Naive B cell (primary cell): Measurements from ENCODE around the gene OR10V1. TPM values are rescaled to one million over a fixed set of nuclear protein-coding genes. Genes with fewer than 3 reads are reported as not detected.
"Not testable (repeated sequence)": the region's sequence is repeated elsewhere in the genome, so short reads cannot be mapped to it uniquely, and the experiment has no call there.

Source experiments
- ATAC-seq, 2 donors: fragments of 150-1000 bp; cut with Tn5 transposase; 2 replicates each; pipeline ENCODE4 v1.10.0; 2021; ENCODE audit warnings: low read depth in 2 of 2, mild to moderate bottlenecking in 2 of 2, moderate library complexity in 2 of 2
- DNase-seq: peaks from one replicate; pipeline ENCODE4 v3.0.0; 2022
- H3K27ac Mint-ChIP-seq, 6 donors: one replicate each; pipeline ENCODE4 v1.8.0; 2020 to 2022; ENCODE audit warnings: mild to moderate bottlenecking in 6 of 6, mixed read lengths in 6 of 6, moderate library complexity in 5 of 6, inconsistent platforms in 2 of 6
- H3K27me3 Mint-ChIP-seq, 3 donors: one replicate each; pipeline ENCODE4 v1.8.0; 2021 to 2022; ENCODE audit warnings: mixed read lengths in 3 of 3, mild to moderate bottlenecking in 1 of 3
- H3K36me3 Mint-ChIP-seq, 2 donors: one replicate each; pipeline ENCODE4 v1.8.0; 2020 to 2022; ENCODE audit warnings: mixed read lengths in 2 of 2, inconsistent platforms in 1 of 2, mild to moderate bottlenecking in 1 of 2
- H3K4me1 Mint-ChIP-seq, 3 donors: one replicate each; pipeline ENCODE4 v1.8.0; 2020 to 2022; ENCODE audit warnings: mixed read lengths in 3 of 3, inconsistent platforms in 1 of 3, mild to moderate bottlenecking in 1 of 3, moderate library complexity in 1 of 3
- H3K4me3 Mint-ChIP-seq, 8 donors: one replicate each; pipeline ENCODE4 v1.8.0; 2020 to 2022; ENCODE audit warnings: mild to moderate bottlenecking in 8 of 8, mixed read lengths in 8 of 8, moderate library complexity in 8 of 8, inconsistent platforms in 2 of 8
- H3K9me3 Mint-ChIP-seq, 7 donors: one replicate each; pipeline ENCODE4 v1.8.0; 2020 to 2022; ENCODE audit warnings: mixed read lengths in 7 of 7, mild to moderate bottlenecking in 5 of 7, inconsistent platforms in 2 of 7, moderate library complexity in 1 of 7
- polyA plus RNA-seq, 6 donors: library from polyadenylated mRNA; unstranded; fragments of 300-500 nt; fragmentation: Illumina TruSeq; gene quantifications; one replicate each; pipeline ENCODE4 v1.2.3, GENCODE V29; 2021; ENCODE audit warnings: low read depth in 6 of 6

The OR10V1 gene
- polyA plus RNA-seq, 6 donors from 2014 or later = not detected

DNA sequence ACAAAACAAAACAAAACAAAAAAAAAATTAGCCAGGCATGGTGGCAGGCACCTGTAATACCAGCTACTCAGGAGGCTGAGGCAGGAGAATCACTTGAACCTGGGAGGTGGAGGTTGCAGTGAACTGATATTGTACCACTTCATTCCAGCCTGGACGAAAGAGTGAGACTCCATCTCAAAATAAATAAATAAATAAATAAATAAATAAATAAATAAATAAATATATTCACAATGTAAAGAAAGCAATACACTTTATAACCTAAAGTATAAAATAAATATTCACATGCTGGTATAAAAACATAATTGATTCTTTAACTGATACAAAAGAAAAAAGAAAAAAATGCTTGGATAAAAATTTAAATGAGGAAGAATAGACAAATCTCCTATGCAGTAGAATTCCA, 10.1 kb downstream of the OR10V1 start:
- not testable (repeated sequence) for H3K27ac Mint-ChIP-seq, DNase-seq, ATAC-seq, H3K36me3 Mint-ChIP-seq, H3K4me3 Mint-ChIP-seq, H3K4me1 Mint-ChIP-seq
- peaks cover 0 to 12% (median 3%) of the 10 kb centered on the region in 7 donors for H3K9me3 Mint-ChIP-seq
- H3K27me3 Mint-ChIP-seq = peaks cover 15 to 28% (median 25%) of the 10 kb centered on the region in 3 donors

DNA sequence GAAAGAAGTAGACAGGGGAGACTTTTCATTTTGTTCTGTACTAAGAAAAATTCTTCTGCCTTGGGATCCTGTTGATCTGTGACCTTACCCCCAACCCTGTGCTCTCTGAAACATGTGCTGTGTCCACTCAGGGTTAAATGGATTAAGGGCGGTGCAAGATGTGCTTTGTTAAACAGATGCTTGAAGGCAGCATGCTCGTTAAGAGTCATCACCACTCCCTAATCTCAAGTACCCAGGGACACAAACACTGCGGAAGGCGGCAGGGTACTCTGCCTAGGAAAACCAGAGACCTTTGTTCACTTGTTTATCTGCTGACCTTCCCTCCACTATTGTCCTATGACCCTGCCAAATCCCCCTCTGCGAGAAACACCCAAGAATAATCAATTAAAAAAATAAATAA, 13.5 kb downstream of the OR10V1 start:
- not testable (repeated sequence) for H3K27ac Mint-ChIP-seq, H3K4me3 Mint-ChIP-seq, H3K4me1 Mint-ChIP-seq, H3K36me3 Mint-ChIP-seq, ATAC-seq, DNase-seq
- peaks cover 4 to 14% (median 14%) of the 10 kb centered on the region in 3 donors for H3K27me3 Mint-ChIP-seq
- peaks cover 4 to 14% (median 7%) of the 10 kb centered on the region in 7 donors for H3K9me3 Mint-ChIP-seq

DNA sequence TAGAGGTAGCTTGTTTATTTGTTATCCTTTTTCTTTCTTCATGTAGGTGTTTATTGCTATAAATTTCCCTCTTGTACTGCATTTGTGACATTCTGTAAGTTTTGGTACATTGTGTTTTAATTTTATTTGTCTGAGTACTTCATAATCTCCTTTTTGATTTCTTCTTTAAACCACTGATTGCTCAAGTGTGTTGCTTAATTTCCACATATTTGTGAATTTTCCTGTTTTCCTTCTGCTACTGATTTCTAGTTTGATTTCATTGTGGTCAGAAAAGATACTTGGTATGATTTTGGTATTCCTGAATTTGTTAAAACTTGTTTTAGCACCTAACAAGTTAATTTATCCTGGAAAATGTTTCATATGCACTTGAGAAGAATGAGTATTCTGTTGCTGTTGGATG, 15.1 kb downstream of the OR10V1 start:
- H3K27ac Mint-ChIP-seq = no peak overlapping the region
- ATAC-seq = no peak
- H3K27me3 Mint-ChIP-seq = peaks cover 0 to 7% (median 6%) of the 10 kb centered on the region in 3 donors
- peaks cover 4 to 17% (median 14%) of the 10 kb centered on the region in 7 donors for H3K9me3 Mint-ChIP-seq
- H3K4me3 Mint-ChIP-seq = no peak overlapping the region
- no peak for DNase-seq
- H3K4me1 Mint-ChIP-seq = no peaks in the 10 kb centered on the region
- peaks cover 0 to 8% of the 10 kb centered on the region in 2 donors for H3K36me3 Mint-ChIP-seq

DNA sequence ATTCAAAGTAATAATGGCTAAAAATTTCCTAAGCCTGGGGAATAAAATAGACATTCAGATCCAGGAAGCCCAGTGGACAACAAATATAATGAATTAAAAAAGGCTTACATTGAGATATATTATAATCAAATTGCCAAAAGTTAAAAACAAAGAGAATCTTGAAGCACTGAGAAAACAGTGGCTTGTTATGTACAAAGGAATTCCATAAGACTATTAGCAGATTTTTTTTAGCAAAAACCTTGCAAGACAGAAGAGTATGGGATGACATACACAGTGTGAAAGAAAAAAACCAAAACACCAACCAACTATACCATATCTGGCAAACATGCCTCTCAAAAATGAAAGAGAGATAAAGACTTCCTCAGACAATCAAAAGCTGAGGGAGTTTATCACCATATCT, 20.7 kb downstream of the OR10V1 start:
- H3K27me3 Mint-ChIP-seq = peaks cover 6 to 18% (median 17%) of the 10 kb centered on the region in 3 donors
- no peak overlapping the region for H3K4me3 Mint-ChIP-seq
- peaks cover 10 to 16% of the 10 kb centered on the region in 2 donors for H3K36me3 Mint-ChIP-seq
- no peak for ATAC-seq
- peaks cover 16 to 46% (median 26%) of the 10 kb centered on the region in 7 donors for H3K9me3 Mint-ChIP-seq
- no peaks in the 10 kb centered on the region for H3K4me1 Mint-ChIP-seq
- no peak overlapping the region for H3K27ac Mint-ChIP-seq
- no peak for DNase-seq

DNA sequence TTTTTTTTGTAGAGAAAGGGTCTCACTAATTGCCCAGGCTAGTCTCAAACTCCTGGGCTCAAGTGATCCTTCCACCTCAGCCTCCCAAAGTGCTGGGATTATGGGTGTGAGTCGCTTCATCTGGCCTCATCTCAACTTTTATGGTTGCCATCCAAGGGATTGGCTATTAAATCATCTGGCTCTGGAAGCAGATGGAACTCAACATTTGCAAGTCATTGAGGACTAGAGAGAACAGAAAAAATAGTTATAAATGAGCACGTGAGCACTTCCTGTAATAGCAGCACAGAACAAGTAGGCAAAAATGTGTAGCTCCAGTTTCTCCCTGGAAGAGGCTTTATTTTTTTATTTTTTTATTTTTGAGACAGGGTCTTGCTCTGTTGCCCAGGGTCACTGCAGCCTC, 22.5 kb downstream of the OR10V1 start:
- H3K4me1 Mint-ChIP-seq = no peaks in the 10 kb centered on the region
- peaks cover 6 to 28% (median 17%) of the 10 kb centered on the region in 3 donors for H3K27me3 Mint-ChIP-seq
- peaks cover 10 to 16% of the 10 kb centered on the region in 2 donors for H3K36me3 Mint-ChIP-seq
- DNase-seq = no peak
- ATAC-seq = no peak
- peaks cover 16 to 46% (median 26%) of the 10 kb centered on the region in 7 donors for H3K9me3 Mint-ChIP-seq
- no peak overlapping the region for H3K27ac Mint-ChIP-seq
- H3K4me3 Mint-ChIP-seq = no peak overlapping the region

DNA sequence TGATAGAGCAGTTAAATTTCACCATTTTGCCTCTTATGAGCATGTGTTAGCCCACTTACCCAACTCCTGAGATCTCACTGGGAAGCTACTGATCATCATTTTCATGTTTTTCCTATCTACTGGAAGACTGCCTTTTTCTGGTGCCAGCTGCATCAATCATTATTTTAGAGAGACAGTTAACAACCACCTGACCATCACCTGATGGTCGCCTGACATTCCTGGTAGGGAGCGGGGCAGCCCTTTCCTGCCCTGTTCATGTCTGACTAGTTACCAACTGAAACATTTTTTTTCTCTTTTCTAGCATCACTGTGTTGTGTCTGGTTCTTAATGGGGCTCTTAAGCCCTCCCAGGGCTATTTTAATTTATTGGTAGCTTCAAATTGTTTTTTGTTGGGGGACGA, 24.6 kb downstream of the OR10V1 start:
- DNase-seq (no peak), ATAC-seq (no peak)
- Mint-ChIP-seq H3K4me3 (peak overlapping the region in 1 of 8 donors; percentile 45), H3K27ac (no peak overlapping the region), H3K27me3 (peaks cover 6 to 40% (median 32%) of the 10 kb centered on the region in 3 donors), H3K9me3 (peaks cover 12 to 34% (median 23%) of the 10 kb centered on the region in 7 donors), H3K36me3 (peaks cover 10 to 16% of the 10 kb centered on the region in 2 donors), H3K4me1 (no peaks in the 10 kb centered on the region)

DNA sequence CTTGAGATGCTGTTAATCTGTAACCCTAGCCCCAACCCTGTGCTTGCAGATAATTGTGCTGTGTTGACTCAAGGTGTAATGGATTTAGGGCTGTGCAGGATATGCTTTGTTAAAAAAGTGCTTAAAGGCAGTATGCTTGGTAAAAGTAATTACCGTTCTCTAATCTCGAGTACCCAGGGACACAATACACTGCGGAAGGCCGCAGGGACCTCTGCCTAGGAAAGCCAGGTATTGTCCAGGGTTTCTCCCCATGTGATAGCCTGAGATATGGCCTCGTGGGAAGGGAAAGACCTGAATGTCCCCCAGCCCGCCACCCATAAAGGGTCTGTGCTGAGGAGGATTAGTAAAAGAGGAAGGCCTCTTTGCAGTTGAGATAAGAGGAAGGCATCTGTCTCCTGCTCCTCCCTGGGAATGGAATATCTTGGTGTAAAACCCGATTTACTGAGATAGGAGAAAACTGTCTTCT, 32.4 kb downstream of the OR10V1 start:
- not testable (repeated sequence) for H3K36me3 Mint-ChIP-seq, H3K9me3 Mint-ChIP-seq, H3K4me1 Mint-ChIP-seq, ATAC-seq, H3K4me3 Mint-ChIP-seq, DNase-seq, H3K27ac Mint-ChIP-seq
- H3K27me3 Mint-ChIP-seq = peaks cover 8 to 23% (median 20%) of the 10 kb centered on the region in 3 donors

DNA sequence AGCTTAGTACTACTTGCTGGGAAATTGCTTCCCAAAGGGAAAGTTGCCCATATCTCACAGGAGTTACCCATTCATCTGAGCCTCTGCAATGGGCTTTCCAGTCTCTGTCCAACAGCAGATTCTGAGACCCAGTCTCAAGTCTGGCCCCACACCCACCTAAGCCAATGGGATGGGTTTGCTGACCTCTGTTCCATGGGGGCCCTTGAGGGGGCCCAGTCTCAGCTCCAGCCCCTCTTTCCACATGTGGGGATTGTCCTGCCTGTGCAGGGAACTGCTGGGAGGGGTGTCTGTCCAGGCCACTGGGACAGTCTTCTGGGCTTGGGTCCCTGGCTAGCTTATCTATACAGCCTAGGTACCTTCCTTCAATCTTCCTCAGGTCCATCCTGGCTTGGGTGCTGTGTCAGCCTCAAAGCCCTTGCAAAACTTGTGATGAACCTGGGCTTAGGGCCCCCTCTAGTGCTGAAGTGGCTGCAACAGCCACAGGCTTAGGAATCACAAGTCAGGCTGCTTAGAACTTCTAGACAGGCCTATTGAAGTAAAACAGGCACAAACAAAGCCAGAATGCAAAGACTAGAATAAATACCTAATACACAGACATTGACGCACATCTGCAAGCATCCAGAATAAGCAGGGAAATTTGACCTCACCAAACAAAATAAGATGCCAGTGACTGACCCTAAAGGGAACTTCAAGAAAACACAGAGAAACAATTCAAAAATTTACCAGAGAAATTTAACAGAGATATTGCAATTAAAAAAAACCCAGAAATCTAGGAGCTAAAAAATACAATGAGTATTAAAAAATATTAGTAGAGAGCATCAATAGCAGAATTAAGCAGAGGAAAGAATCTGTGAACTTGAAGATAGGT, 33.1 kb downstream of the OR10V1 start:
- Mint-ChIP-seq H3K4me3 (no peak overlapping the region), H3K4me1 (no peaks in the 10 kb centered on the region), H3K27ac (no peak overlapping the region), H3K36me3 (no peaks in the 10 kb centered on the region), H3K9me3 (peaks cover 0 to 2% (median 0%) of the 10 kb centered on the region in 7 donors), H3K27me3 (peaks cover 8 to 19% (median 12%) of the 10 kb centered on the region in 3 donors)
- ATAC-seq (peak; percentile 81 to 85), DNase-seq (peak; percentile 60)

DNA sequence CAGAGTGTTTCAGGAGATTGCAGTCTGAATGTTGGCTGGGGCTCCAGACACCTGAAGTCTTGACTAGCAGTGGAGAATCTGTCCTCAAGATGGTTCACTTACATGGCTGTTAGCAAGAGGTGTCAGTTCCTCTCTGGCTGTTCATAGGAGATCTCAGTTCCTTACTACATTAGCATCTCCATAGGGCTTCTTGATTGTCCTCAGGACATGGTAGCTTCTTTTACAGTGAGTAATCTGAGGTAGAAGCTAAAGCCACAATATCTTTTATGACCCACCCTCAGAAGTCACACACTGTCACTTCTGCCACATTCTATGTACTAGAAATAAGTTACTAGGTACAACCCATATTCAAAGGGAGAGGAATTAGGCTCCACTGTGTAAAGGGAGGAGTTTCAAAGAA, 34.3 kb downstream of the OR10V1 start:
- Mint-ChIP-seq H3K27me3 (peaks cover 5 to 12% (median 8%) of the 10 kb centered on the region in 3 donors), H3K36me3 (no peaks in the 10 kb centered on the region), H3K27ac (peak overlapping the region in 1 of 6 donors; percentile 73), H3K4me1 (no peaks in the 10 kb centered on the region), H3K9me3 (peaks cover 0 to 2% (median 0%) of the 10 kb centered on the region in 7 donors), H3K4me3 (no peak overlapping the region)
- DNase-seq = no peak
- ATAC-seq = no peak

DNA sequence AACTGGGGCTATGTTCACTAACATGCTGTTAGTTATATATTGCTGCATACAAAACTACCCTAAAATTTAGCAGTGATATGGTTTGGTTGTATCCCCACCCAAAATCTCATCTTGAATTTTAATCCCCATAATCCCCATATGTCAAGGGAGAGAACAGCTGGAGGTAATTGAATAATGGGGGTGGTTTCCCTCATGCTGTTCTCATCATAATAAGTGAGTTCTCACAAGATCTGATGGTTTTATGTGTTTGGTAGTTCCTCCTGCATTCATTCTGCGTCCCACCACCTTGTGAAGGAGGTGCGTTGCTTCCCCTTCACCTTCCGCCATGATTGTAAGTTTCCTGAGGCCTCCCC, 34.9 kb downstream of the OR10V1 start:
- DNase-seq (no peak), ATAC-seq (no peak)
- no peak overlapping the region for H3K27ac Mint-ChIP-seq
- H3K4me3 Mint-ChIP-seq = no peak overlapping the region
- H3K9me3 Mint-ChIP-seq = no peaks in the 10 kb centered on the region
- H3K27me3 Mint-ChIP-seq = peaks cover 0 to 8% (median 8%) of the 10 kb centered on the region in 3 donors
- H3K36me3 Mint-ChIP-seq = no peaks in the 10 kb centered on the region
- H3K4me1 Mint-ChIP-seq = no peaks in the 10 kb centered on the region

DNA sequence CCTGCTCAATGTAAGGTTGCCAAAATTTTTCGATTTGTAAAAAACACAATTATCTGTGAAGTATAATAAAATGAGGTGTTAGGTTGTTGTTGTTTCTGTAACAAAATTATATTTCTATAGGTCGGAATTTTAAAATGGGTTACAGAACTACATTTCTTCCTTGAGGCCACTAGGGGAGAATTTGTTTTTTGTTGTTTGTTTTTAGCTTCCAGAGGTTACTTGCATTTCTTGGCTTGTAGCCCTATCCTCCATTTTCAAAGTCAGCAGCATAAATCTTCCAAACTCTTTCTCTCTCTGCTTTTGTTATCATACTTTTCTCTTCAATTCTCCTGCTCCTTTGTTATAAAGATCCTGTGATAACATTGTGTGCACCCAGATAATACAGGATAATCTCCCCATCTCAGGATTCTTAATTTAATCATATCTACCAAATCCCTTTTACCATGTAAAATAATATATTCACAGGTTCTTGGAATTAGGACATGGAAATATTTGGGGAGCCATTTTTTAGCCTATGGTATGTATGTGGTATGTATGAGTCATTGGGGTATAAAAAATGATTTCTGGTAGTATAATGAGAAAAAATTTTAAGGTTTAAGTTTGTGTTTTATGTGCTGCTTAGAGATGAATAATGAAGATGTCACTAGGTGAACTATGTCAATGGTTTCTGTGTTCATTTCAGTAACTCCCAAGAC, 35.4 kb downstream of the OR10V1 start:
- no peak for DNase-seq
- no peak for ATAC-seq
- Mint-ChIP-seq H3K4me3 (no peak overlapping the region), H3K9me3 (no peaks in the 10 kb centered on the region), H3K36me3 (no peaks in the 10 kb centered on the region), H3K27me3 (peaks cover 0 to 8% (median 8%) of the 10 kb centered on the region in 3 donors), H3K4me1 (no peaks in the 10 kb centered on the region), H3K27ac (no peak overlapping the region)

DNA sequence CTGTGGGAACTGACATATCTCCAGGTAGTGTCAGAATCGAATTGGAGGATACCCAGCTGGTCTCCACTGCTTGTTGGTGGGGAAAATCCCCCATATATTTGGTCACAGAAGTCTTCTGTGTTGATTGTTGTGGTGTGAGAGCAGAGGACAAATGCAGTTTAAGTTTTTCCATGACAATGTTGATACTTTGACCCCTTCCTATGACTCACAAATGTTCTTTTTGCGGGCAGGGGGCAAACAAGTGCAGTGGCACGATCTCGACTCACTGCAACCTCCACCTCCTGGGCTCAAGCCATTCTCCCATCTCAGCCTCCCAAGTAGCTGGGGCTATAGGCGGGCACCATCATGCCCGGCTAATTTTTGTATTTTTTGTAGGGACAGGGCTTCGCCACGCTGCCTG, 37.4 kb downstream of the OR10V1 start:
- Mint-ChIP-seq H3K4me3 (no peak overlapping the region), H3K4me1 (no peaks in the 10 kb centered on the region), H3K9me3 (no peaks in the 10 kb centered on the region), H3K27ac (no peak overlapping the region), H3K27me3 (peaks cover 0 to 5% (median 0%) of the 10 kb centered on the region in 3 donors), H3K36me3 (no peaks in the 10 kb centered on the region)
- DNase-seq = no peak
- ATAC-seq = no peak

DNA sequence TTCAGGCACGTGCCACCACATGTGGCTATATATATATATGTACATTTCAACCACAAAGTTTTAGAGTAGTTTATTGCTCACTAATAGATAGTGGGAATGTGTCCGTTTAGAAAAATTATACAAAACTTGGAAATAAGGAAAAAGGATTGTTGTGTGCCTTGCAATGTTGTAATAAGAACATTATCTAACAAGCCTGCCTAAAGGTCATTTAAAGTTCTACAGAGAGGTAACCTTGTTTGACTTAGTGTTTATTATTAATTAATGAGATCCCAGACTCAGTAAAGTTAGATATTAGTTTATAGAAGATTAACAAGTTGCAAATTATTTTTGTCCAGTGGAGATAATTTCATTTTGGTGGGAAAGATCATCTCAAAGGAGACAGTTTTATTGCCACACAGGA, 39.4 kb downstream of the OR10V1 start:
- Mint-ChIP-seq H3K4me1 (peaks cover 7 to 14% (median 8%) of the 10 kb centered on the region in 3 donors), H3K9me3 (no peaks in the 10 kb centered on the region), H3K27ac (no peak overlapping the region), H3K36me3 (no peaks in the 10 kb centered on the region), H3K27me3 (no peaks in the 10 kb centered on the region), H3K4me3 (no peak overlapping the region)
- DNase-seq (no peak), ATAC-seq (no peak)

DNA sequence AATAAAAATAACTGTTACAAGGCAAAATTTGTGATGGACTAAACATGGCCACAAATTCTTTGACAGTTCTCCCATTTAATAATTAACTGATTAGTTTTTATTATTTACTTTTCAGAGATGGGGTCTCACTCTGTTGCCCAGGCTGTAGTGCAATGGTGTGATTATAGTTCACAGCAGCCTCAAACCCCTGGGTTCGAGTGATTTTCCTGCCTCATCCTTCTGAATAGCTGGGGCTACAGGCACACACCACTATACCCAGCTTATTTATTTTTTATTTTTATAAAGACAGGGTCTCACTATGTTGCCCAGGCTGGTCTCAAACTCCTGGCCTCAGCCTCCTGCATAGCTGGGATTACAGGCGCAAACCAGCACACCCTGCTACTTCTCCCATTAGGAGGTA, 40.4 kb downstream of the OR10V1 start:
- no peaks in the 10 kb centered on the region for H3K9me3 Mint-ChIP-seq
- DNase-seq (no peak), ATAC-seq (no peak)
- no peaks in the 10 kb centered on the region for H3K36me3 Mint-ChIP-seq
- H3K27ac Mint-ChIP-seq = no peak overlapping the region
- peaks cover 9 to 17% (median 12%) of the 10 kb centered on the region in 3 donors for H3K4me1 Mint-ChIP-seq
- no peak overlapping the region for H3K4me3 Mint-ChIP-seq
- H3K27me3 Mint-ChIP-seq = no peaks in the 10 kb centered on the region
